ENCODE results near the gene GLRX5.

GLRX5 gene

GRCh38 chr14:95510804-95511203, 24.0 kb upstream of the GLRX5 start:
- POLR2A ChIA-PET (ENCODE audit: low non-redundant PET), result no interaction called here
- no peak overlapping the region for H3K27ac ChIP-seq
- CTCF ChIA-PET, result interaction anchor here (0.7 kb wide), 1 partner anchor 1301 kb away, joined by 6 read pairs; no protein-coding TSS in a partner anchor
- no peak for DNase-seq (ENCODE audit: low spot score)
- no peak for TF ChIP-seq CTCF (conservative IDR thresholded peaks at IDR 0.05; ENCODE audit: low read depth)

GRCh38 chr14:95511687-95512086, 23.2 kb upstream of the GLRX5 start:
- ChIA-PET CTCF (no interaction called here), POLR2A (ENCODE audit: low non-redundant PET) (no interaction called here)
- no peak for DNase-seq (ENCODE audit: low spot score)
- no peak overlapping the region for H3K27ac ChIP-seq
- no peak for TF ChIP-seq CTCF (conservative IDR thresholded peaks at IDR 0.05; ENCODE audit: low read depth)

GRCh38 chr14:95513291-95513690, 21.6 kb upstream of the GLRX5 start:
- POLR2A ChIA-PET (ENCODE audit: low non-redundant PET), result no interaction called here
- DNase-seq (ENCODE audit: low spot score), result no peak
- CTCF ChIA-PET, result interaction anchor here (1.2 kb wide), 1 partner anchor 71 kb away, joined by 4 read pairs; no protein-coding TSS in a partner anchor
- no peak for TF ChIP-seq CTCF (conservative IDR thresholded peaks at IDR 0.05; ENCODE audit: low read depth)
- no peak overlapping the region for H3K27ac ChIP-seq

GRCh38 chr14:95514131-95515079, 20.4 kb upstream of the GLRX5 start:
- POLR2A ChIA-PET (ENCODE audit: low non-redundant PET), result interaction anchor here (0.9 kb wide), 1 partner anchor 15 kb away, joined by 6 read pairs; no protein-coding TSS in a partner anchor
- TF ChIP-seq CTCF (conservative IDR thresholded peaks at IDR 0.05; ENCODE audit: low read depth), result no peak
- peak overlapping the region; percentile 79 for H3K27ac ChIP-seq
- CTCF ChIA-PET, result interaction anchor here (1.8 kb wide), 1 partner anchor 70 kb away, joined by 5 read pairs; no protein-coding TSS in a partner anchor
- no peak for DNase-seq (ENCODE audit: low spot score)

- no peak for DNase-seq (ENCODE audit: low spot score)
- ChIA-PET POLR2A (ENCODE audit: low non-redundant PET) (interaction anchor here (0.9 kb wide), 1 partner anchor 15 kb away, joined by 6 read pairs; no protein-coding TSS in a partner anchor), CTCF (interaction anchor here (0.6 to 4.3 kb wide), 4 partner anchors 32 to 335 kb away, joined by 5 to 20 read pairs (median 6); no protein-coding TSS in a partner anchor)
- peak overlapping the region; percentile 79 for H3K27ac ChIP-seq
- TF ChIP-seq CTCF (conservative IDR thresholded peaks at IDR 0.05; ENCODE audit: low read depth), result no peak
These were observed 19.8 kb upstream of the GLRX5 start for GRCh38 chr14:95515080-95515489.

- POLR2A ChIA-PET (ENCODE audit: low non-redundant PET), result no interaction called here
- peak; percentile 41; the same call in 1 of the 2 replicates for TF ChIP-seq CTCF (conservative IDR thresholded peaks at IDR 0.05; ENCODE audit: low read depth)
- peak overlapping the region; percentile 79 for H3K27ac ChIP-seq
- CTCF ChIA-PET, result interaction anchor here (0.5 to 4.3 kb wide), 9 partner anchors 32 to 336 kb away, joined by 3 to 20 read pairs (median 4); no protein-coding TSS in a partner anchor
- DNase-seq (ENCODE audit: low spot score), result no peak
These were observed 19.0 kb upstream of the GLRX5 start for GRCh38 chr14:95515596-95516552.
